ENCODE data around the gene VTCN1. TPM values are rescaled to one million over a fixed set of nuclear protein-coding genes. Genes with fewer than 3 reads are reported as not detected.

Gene VTCN1
- total RNA-seq, 1 experiment from 2014 or later = not detected

DNA sequence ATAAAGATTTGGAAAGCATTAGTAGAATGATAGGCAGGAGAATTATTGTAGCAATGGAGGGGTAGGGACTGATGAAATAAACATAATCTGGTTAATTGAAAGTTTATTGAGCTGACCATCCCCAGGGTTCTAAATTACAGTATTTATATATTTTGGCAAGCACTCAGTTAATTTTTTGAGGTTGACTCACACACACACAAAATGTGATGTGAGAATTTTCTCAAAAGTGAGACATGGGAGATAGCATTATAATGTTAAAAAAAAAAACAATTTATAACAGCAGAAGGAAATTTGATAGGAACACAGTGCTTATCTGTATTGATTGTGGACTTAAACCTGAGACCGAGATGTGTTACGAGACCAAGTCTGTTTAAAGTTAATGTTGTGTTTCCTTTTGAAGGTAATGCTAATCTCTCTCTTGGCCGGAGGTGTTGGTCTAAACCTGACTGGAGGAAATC lies 113.7 kb downstream of the VTCN1 start:
- DNase-seq (ENCODE audit: low spot score) = no peak

GRCh38 chr1:117094841-117095604 lies 115.7 kb downstream of the VTCN1 start:
- peak; percentile 6 for DNase-seq (ENCODE audit: low spot score)

DNA sequence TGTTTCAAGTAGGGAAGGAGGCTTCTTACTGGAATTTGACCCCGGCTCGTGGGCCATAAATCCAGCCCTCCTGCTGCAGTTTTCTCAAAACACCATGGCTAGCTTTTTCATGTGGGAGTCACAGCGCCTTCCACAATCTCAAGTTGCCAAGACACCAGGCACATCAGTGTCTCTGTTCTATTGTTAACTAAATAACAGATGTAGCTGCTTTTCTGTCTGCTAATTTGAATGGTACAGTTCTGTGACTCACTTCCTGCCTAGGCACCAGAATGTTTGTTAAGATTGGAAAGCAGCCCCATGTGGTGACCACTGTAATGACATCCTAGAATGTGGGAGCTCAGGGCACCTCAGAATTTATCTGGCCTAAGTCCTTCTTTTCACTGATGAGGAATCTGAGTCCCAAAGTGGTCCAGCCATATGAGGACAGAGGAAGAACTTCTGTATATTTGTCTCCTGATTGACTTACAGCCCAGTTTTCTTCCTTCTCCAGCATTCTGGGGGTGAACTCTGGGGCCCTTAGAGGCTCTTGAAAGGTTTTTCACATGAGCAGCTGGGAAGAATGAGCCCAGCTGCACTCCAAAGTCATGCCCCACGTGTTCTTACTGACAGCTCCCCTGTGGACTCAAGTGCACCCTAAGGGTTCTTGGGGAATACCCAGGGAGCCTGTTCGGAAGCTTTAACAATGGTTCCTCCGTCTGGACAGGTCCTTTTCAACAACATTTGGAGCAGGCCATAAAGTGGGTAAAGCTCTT lies 116.7 kb downstream of the VTCN1 start:
- peak; percentile 81 for DNase-seq (ENCODE audit: low spot score)

Other genes with a start within 250 kb of the VTCN1 start
- 0.12 and 0.62 TPM in 2 replicates for gene CD101, start 209.2 kb downstream of the VTCN1 start, total RNA-seq (2014; rRNA removed; shearing (Covaris generic))
- 2.9 and 5.9 TPM in 2 replicates for gene TTF2, start 150.6 kb downstream of the VTCN1 start, total RNA-seq (2014; rRNA removed; shearing (Covaris generic))
- 0.92 and 0.97 TPM in 2 replicates for gene TRIM45, start 89.2 kb downstream of the VTCN1 start, total RNA-seq (2014; rRNA removed; shearing (Covaris generic))
- gene MAN1A2, start 156.5 kb upstream of the VTCN1 start, total RNA-seq (2014; rRNA removed; shearing (Covaris generic)) = 12.7 and 16.0 TPM in 2 replicates

Measured in H4 (cell line).